ENCODE results near the gene PRCC. TPM values are rescaled to one million over a fixed set of nuclear protein-coding genes. Genes with fewer than 3 reads are reported as not detected.

The PRCC gene
- total and polyA plus RNA-seq, 2 of the 13 experiments (the other 11 are each of a cell fraction or from before 2014, with no cell fraction given): 24.2 to 40.5 TPM

DNA sequence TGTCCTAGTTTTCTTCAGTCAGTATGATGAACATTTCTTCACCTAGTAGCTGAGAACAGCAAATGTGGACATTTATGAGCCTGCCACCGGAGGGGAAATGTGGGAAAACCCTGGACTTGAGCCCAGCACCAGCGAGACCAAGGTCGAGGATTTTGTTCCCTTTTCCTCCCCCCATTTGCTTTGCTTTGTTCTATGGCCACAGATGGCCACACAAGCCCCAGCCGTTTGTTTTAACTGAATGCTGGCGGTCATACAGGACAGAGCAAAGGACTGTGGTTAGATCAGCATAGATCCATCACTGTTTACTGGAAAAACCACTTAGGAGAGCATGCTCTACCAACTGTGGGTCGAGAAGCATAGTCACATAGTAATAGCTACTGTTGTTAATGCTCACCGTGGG lies 28.5 kb downstream of the PRCC start (continued):
- no peak for TF ChIP-seq ZMAT3 (CRISPR knock-in tag; conservative IDR thresholded peaks at IDR 0.05)
- no peak for TF ChIP-seq ZKSCAN8 (CRISPR knock-in tag; IDR thresholded peaks at IDR 0.05; ENCODE audit: borderline replicate concordance)
- no peak for TF ChIP-seq MTF2 (CRISPR knock-in tag; IDR thresholded peaks at IDR 0.05; ENCODE audit: borderline replicate concordance)
- TF ChIP-seq, protein P1, sequence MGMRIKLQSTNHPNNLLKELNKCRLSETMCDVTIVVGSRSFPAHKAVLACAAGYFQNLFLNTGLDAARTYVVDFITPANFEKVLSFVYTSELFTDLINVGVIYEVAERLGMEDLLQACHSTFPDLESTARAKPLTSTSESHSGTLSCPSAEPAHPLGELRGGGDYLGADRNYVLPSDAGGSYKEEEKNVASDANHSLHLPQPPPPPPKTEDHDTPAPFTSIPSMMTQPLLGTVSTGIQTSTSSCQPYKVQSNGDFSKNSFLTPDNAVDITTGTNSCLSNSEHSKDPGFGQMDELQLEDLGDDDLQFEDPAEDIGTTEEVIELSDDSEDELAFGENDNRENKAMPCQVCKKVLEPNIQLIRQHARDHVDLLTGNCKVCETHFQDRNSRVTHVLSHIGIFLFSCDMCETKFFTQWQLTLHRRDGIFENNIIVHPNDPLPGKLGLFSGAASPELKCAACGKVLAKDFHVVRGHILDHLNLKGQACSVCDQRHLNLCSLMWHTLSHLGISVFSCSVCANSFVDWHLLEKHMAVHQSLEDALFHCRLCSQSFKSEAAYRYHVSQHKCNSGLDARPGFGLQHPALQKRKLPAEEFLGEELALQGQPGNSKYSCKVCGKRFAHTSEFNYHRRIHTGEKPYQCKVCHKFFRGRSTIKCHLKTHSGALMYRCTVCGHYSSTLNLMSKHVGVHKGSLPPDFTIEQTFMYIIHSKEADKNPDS (CRISPR knock-in tag; IDR thresholded peaks at IDR 0.05): no peak
- TF ChIP-seq RNF2 (conservative IDR thresholded peaks at IDR 0.05; ENCODE audit: low read depth): no peak
- TF ChIP-seq, protein P2, sequence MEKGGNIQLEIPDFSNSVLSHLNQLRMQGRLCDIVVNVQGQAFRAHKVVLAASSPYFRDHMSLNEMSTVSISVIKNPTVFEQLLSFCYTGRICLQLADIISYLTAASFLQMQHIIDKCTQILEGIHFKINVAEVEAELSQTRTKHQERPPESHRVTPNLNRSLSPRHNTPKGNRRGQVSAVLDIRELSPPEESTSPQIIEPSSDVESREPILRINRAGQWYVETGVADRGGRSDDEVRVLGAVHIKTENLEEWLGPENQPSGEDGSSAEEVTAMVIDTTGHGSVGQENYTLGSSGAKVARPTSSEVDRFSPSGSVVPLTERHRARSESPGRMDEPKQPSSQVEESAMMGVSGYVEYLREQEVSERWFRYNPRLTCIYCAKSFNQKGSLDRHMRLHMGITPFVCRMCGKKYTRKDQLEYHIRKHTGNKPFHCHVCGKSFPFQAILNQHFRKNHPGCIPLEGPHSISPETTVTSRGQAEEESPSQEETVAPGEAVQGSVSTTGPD (CRISPR knock-in tag; IDR thresholded peaks at IDR 0.05): peak; percentile 47; the same call in 1 of the 2 replicates
- no peak for TF ChIP-seq ZNF589 (CRISPR knock-in tag; conservative IDR thresholded peaks at IDR 0.05)
- TF ChIP-seq, protein P3, sequence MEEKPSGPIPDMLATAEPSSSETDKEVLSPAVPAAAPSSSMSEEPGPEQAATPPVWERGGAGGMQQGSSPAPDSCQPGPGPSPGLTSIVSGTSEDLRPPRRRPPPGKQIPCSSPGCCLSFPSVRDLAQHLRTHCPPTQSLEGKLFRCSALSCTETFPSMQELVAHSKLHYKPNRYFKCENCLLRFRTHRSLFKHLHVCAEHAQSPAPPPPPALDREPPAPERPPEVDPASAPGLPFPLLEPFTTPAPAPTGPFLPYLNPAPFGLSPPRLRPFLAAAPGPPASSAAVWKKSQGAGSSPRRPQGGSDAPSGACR (CRISPR knock-in tag; IDR thresholded peaks at IDR 0.05): no peak
- no peak; the same call in 1 of the 2 replicates for TF ChIP-seq ZNF230 (CRISPR knock-in tag; IDR thresholded peaks at IDR 0.05)
- peak; percentile 55; the same call in 1 of the 2 replicates for TF ChIP-seq NCOA2 (CRISPR knock-in tag; IDR thresholded peaks at IDR 0.05)
- TF ChIP-seq, protein P4, sequence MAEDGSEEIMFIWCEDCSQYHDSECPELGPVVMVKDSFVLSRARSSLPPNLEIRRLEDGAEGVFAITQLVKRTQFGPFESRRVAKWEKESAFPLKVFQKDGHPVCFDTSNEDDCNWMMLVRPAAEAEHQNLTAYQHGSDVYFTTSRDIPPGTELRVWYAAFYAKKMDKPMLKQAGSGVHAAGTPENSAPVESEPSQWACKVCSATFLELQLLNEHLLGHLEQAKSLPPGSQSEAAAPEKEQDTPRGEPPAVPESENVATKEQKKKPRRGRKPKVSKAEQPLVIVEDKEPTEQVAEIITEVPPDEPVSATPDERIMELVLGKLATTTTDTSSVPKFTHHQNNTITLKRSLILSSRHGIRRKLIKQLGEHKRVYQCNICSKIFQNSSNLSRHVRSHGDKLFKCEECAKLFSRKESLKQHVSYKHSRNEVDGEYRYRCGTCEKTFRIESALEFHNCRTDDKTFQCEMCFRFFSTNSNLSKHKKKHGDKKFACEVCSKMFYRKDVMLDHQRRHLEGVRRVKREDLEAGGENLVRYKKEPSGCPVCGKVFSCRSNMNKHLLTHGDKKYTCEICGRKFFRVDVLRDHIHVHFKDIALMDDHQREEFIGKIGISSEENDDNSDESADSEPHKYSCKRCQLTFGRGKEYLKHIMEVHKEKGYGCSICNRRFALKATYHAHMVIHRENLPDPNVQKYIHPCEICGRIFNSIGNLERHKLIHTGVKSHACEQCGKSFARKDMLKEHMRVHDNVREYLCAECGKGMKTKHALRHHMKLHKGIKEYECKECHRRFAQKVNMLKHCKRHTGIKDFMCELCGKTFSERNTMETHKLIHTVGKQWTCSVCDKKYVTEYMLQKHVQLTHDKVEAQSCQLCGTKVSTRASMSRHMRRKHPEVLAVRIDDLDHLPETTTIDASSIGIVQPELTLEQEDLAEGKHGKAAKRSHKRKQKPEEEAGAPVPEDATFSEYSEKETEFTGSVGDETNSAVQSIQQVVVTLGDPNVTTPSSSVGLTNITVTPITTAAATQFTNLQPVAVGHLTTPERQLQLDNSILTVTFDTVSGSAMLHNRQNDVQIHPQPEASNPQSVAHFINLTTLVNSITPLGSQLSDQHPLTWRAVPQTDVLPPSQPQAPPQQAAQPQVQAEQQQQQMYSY (CRISPR knock-in tag; IDR thresholded peaks at IDR 0.05): no peak
- no peak for TF ChIP-seq GLI4 (CRISPR knock-in tag; IDR thresholded peaks at IDR 0.05; ENCODE audit: borderline replicate concordance)
- TF ChIP-seq MTA1 (CRISPR knock-in tag; IDR thresholded peaks at IDR 0.05; ENCODE audit: borderline replicate concordance): peak; percentile 33; the same call in 1 of the 2 replicates
- TF ChIP-seq CEBPB (IDR thresholded peaks at IDR 0.05; ENCODE audit: borderline replicate concordance, low read depth, low read length): no peak
- TF ChIP-seq ZNF773 (CRISPR knock-in tag; IDR thresholded peaks at IDR 0.05; ENCODE audit: borderline replicate concordance): no peak
- TF ChIP-seq ZNF264 (CRISPR knock-in tag; IDR thresholded peaks at IDR 0.05): no peak
- no peak for TF ChIP-seq ELF4 (CRISPR knock-in tag; IDR thresholded peaks at IDR 0.05; ENCODE audit: borderline replicate concordance)
- no peak for TF ChIP-seq ZNF333 (CRISPR knock-in tag; IDR thresholded peaks at IDR 0.05; ENCODE audit: borderline replicate concordance)
- 0 out of 2 replicates have a peak, but pooled peaks have one; percentile 17 for TF ChIP-seq RCOR2 (CRISPR knock-in tag; IDR thresholded peaks at IDR 0.05)
- TF ChIP-seq HDAC6 (IDR thresholded peaks at IDR 0.05; ENCODE audit: low read depth, low read length): no peak
- TF ChIP-seq HNRNPUL1 (IDR thresholded peaks at IDR 0.05; ENCODE audit: low read depth, low read length): no peak
